GM21360 (cell line): ENCODE results near the gene CLTC.

ENCODE experiments used
- ATAC-seq: cut with Tn5 transposase; IDR thresholded peaks from one replicate; pipeline ENCODE4 v1.9.1; 2021; ENCODE audit warnings: mild to moderate bottlenecking, moderate library complexity; ENCODE audit not compliant: unreplicated experiment

The CLTC gene

DNA sequence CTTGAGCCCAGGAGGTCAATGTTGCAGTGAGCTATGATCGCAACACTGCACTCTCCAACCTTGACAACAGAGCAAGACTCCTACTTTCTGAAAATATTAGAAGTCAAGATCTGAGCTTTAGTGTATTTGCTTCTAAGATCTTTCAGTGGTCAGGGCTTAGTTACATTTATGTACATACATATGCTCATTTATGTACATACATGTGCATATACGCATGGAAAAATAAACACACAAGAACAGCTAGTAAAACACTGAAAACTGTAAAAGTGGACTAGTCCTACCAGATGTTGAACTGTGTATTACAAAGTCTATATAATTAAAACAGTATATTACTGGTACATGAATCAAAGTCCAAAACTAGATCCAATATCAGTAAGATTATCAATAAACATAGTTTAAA lies 59.2 kb downstream of the CLTC start:
- no peak for ATAC-seq

DNA sequence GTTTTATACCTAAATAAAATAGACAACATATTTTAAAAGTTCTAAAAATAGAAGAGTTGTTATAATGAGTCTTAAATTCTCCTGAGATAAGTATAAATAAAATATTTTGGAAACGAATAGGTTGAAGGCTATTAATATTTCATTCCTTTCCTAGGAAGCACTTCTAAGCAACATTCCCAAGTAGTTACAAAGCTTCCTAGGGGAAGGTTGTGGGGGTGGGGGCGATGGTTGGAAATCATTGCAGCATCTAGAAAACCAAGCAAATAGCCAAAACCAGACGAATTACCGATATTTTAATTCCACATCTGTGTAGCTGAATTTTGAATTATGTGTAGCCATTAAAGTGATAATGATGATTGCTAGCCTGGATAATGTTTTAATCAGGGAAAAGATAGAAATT lies 60.6 kb downstream of the CLTC start:
- ATAC-seq = no peak

DNA sequence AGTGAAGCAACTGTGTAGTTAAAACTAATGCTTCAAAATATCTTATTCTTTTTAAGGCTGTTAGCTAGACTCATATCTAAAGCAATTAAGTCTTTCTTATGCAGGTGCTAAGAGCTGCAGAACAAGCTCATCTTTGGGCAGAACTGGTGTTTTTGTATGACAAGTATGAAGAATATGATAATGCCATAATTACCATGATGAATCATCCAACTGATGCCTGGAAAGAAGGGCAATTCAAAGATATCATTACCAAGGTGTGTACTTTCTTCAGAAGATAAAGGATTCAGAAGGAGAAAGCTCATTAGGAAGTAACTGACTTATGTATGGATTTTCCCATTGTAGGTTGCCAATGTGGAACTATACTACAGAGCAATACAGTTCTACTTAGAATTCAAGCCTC lies 63.6 kb downstream of the CLTC start:
- no peak for ATAC-seq

DNA sequence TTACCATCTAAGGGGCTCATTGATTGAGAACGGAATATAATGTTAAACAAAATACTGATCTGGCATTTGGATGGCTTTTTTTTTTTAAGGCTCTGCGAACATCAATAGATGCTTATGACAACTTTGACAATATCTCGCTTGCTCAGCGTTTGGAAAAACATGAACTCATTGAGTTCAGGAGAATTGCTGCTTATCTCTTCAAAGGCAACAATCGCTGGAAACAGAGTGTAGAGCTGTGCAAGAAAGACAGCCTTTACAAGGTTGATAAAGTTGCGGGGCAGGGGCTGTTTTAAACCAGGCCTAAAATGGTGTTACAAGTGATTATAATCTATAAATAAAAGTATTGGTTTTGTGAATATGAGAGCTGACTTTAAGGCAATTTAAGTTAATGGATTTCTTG lies 65.3 kb downstream of the CLTC start:
- ATAC-seq = no peak

DNA sequence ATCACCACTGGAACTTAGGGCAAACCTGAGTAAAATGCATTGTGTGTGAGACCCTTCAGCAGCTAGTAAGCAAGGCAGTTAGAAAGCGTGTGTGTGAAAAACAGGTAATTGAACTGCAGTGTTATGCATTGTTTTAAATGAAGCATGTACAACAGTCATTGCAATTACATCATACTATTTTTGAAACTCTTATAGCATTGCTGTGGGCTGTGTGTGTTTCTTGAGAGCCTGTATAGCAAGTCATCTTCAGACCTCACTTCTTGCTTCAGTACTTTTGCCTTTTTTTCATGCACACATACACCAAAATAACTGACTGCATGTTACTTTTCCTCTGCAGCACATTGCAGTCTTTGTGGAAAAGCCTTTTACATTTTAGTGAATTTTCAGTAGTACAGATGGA lies 68.3 kb downstream of the CLTC start:
- no peak for ATAC-seq

DNA sequence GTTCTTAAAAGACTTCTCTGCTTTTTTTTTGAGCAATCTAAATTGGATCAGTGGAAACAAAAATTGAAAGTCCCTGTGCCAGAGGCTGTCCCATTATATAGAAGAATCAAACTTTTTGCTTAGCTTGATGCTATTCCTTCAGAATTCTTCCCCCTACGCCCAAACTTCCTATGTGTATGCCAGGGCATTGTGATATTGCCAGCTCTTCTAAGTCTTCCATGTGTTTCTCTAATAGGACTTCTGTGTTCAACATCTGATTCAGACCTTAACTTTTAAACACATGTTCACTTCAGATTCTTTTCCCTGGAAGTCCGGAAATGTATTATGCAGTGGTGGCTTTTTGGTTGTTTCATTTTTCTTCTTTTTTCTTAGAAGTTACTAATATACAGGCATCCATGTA lies 68.8 kb downstream of the CLTC start:
- no peak for ATAC-seq

DNA sequence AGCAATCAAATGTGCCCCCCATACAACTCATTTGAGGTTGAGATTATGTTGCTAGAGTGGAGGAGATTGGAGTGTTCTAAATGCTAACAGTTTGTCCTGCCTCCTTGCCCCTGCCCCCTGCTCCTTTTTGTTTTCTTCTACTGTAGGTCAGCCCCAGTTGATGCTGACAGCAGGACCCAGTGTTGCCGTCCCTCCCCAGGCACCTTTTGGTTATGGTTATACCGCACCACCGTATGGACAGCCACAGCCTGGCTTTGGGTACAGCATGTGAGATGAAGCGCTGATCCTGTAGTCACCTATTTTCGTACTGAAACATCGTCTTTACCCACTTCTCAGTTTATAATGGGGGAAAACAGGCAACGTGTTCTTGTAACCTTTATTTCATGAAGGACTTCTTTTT lies 73.9 kb downstream of the CLTC start:
- ATAC-seq = no peak

DNA sequence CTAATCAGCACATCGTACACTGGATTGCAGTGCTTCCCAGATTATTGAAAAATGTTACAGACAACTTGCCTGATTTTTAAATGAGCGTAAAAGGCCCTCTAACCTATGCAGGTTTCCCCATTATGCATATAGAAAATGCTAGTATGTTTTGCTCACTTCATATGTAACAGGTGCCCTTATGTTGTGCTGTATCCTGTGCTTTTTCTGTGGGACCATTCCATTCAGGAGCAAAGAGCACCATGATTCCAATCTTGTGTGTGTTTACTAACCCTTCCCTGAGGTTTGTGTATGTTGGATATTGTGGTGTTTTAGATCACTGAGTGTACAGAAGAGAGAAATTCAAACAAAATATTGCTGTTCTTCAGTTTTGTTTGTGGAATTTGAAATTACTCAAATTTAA lies 74.6 kb downstream of the CLTC start:
- ATAC-seq = no peak

DNA sequence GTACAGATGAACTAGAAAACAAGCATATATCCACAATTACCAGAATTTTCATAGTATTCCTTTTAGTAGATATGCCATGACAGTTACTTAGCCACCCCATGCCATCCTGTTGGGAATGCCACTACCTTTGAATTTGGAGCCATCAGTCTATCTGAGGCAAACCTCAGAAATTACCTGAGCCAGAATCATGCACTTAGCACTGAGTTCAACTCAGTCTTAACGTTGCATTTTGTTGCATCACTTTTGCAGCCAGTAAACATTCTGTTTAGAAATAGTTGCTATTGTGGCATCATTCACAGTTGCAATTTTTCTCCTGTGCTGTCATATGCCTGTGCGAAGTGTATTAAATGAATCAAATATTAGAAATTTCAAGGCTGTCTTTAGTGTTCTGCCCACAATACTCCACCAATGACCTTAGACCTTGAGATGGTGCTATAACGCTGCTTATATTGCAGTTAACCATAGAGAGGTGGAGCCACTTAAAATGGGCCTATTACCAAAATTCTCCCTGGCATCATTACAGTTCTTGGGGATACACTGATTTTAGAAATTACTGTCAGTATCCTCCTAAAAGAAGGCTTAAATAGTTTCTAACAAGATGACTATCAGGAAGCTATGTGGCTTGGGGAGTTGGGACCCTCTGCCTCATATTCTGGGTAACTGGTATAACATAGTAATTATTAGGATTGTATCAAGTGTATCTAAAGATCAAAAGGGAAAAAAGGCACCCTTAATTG lies 76.4 kb downstream of the CLTC start:
- ATAC-seq = no peak

DNA sequence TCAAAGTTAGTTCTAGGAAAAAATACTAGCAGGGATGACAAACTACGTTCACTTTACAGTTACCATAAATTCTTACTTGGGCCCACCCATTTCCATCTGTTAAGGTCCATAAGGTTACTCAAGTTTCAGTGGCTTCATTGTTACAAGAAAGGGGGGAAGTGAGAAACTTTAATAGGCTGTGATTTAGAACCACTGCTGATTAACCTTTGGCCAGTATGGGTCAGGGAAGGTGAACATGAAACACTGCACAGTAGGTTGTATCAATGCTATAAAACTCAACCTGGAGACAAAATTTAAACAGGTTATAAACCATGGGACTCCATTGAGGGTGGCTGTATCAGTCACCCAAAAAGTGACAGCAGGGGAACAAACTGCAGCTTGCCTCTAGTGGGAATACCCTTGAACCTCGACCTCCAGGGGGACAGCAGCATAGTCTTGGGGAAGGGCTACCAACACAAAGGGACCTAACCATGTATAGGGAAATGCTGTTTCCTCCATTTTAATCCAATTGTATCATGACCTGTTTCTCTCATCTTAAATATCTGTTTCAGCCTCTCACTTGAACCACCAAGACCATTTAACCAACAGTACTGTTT lies 77.1 kb downstream of the CLTC start:
- no peak for ATAC-seq

DNA sequence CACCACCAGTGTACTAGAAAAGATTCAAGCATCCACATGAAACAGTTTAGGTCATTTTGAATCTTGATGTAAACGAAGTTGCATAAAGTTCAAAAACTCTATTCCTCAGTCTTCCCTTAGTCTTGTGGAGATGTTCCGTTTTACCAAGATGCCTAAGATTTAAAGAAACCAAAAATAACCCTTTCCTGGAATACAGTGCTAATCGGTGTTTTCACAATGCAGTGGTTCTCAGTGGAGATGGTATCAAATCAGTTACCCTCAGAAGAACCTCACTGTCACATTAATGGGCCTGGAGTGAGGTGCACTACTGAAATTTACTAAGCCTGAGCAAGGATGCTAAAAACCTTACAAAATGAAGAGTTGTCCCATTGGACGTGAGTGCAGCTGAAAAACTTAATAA lies 78.4 kb downstream of the CLTC start:
- no peak for ATAC-seq

DNA sequence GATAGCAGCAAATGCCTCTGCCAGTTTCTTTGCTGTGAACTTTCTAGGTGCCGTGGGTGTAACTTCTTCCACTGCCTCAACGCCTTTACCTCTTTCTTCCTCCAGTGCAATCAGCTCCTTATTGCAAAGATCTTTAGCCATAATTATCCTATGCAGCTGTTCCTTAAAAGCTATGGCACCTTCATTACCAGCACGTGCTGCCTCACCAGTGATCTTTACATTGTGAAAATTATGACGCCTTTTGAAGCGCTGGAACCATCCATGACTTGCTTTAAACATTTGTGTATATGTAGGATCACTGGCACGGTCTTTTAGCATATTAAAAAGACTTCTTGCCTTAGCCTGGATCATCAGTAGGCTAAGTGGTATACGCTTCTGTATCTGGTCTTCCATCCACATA lies 79.5 kb downstream of the CLTC start:
- ATAC-seq = no peak

DNA sequence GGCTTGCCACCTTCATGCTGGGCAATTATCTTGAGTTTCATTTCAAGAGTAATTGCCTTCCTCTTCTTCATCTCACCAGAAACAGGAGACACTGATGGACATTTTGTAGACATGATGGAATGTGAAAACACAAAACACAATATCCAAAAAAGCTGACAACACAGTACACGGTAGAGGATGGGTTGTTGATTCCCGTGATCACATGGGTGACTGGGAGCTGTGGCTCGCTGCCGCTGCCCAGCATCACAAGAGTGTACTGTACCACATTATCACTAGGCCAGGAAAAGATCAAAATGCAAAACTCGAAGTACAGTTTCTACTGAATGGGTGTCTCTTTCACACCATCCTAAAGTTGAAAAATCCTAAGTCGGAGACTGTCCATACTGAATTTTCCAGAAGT lies 80.1 kb downstream of the CLTC start:
- ATAC-seq = no peak

DNA sequence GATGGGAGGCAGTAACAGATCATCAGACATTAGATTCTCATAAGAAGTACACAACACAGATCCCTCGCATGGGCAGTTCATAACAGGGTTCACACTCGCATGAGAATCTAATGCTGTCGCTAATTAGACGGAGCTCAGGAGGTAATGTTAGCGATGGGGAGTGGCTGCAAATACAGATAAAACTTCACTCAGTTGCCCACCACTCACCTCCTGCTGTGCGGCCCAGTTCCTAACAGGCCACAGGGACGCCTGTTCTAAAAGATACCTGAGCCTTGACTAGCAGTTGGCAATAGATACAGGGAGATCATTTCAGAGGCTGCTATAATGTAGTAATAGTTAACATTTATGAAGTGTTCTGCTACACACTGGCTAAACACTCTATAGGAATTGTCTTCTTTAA lies 82.6 kb downstream of the CLTC start:
- no peak for ATAC-seq

DNA sequence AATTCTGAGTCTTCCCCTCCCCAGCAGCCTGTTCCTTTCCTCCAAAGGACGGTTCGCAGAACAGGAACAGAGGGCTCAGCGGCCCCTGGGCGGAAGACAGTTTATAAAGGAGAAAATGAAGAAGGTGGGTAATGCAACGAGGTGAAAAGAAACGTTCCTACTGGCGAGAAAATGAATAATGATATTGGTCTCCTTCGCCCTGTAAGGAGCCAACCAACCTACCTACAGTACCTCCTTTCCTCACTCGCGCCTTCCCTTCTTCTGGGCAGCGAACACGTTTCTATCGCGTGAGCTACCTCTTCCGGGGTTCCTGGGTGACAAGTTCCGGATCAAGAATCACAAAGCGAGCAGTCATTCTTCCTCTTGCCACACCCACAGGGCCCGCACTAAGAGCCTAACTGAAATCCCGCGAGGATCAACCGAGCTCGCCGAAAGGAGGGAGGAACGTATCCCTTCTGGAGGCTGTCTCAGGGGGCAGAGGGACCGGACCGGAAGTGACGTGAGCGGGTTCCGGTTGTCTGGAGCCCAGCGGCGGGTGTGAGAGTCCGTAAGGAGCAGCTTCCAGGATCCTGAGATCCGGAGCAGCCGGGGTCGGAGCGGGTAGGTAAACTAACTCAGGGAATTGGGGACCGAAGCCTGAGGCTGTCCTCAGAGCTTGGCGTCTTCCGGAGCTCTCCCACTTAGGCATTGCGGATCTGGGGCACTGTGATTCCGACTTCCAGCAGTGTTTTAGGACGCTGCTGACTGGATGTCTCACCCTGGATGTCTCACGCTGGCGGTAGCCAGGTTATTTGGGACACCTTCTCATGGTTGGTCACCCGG lies 87.7 kb downstream of the CLTC start, which contains the start of the genes PTRH2 and VMP1:
Gene PTRH2 (minus strand): TSS at position 282 of the 822 bp plus-strand sequence. CDS start 9,452 bp downstream, outside the sequence.
Gene VMP1 (plus strand): TSS at position 506 of the 822 bp plus-strand sequence. CDS start 23,793 bp downstream, outside the sequence.
- ATAC-seq = peak; percentile 95

DNA sequence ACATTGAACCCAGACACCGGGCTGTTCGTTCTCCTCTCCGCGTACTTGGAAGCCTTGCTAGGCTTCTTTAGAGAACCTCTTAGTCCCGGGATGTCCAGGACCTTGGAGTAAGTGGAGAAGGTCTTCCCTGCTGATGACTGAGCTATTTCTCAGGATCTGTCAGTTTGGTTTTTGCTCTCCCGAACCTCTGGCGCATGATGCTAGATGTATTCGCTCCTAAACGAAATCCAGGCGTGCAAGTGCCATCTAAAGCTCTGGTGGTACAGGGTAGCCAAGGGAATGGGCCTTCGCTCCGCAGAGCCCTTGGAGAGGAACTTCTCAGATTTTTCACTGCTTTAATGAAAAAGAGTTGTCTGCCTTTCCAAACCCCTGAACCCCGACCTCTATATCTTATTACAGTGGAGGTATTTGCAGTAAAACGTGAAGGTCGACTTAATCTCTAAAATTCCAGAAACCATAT lies 88.3 kb downstream of the CLTC start:
- ATAC-seq = no peak

DNA sequence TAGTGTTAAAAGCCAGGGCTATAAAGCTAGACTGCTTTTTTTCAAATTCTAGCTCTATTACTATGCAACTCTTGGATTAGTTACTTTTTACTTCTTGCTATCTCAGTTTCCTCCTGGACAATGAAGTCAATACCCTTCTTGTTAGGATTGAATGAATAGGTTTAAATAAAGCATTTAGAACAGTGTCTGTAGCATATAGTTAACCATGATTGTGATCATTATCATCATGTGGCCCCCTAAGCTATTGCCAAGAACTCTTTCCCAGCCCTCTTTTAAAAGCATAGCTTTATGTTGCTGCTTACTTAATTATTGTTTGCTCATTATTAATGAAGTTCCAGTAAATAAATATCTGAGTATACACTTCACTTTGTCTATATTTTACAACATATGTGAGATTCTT lies 92.2 kb downstream of the CLTC start:
- no peak for ATAC-seq

DNA sequence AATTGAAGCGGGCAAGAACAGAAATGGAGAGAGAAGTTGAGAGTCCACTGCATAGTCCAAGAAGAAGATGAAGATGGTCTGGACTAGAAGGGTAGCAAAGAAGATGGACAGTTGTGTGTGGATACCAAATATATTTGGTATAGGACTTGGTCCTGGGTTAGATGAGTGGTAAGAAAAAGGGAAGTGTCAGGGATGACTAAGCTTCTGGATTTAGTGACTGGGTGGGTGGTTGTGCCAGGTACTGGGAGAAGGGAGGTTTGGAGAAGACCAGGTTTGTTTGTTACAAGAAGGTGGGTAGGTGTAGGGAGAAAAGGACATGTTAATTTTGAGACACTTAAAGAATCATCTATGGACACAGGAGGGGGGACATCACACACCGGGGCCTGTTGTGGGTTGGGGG lies 93.2 kb downstream of the CLTC start:
- no peak for ATAC-seq

DNA sequence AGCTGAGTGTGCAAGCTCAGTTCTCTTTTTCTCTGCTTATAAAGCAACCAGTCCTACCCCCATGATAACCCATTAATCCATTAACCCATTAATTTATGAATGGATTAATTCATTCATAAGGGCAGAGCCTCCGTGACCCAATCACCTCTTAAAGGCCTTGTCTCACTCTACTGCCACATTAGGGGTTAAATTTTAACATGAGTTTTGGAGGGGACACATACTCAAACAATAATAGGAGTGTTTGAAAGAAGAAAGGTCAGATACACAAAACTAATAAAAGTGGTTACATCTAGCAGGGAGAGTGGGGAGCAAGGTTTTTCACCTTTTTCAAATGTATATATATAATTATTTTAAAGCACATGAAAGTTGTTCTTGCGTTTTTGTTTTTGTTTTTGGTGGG lies 94.6 kb downstream of the CLTC start:
- no peak for ATAC-seq

DNA sequence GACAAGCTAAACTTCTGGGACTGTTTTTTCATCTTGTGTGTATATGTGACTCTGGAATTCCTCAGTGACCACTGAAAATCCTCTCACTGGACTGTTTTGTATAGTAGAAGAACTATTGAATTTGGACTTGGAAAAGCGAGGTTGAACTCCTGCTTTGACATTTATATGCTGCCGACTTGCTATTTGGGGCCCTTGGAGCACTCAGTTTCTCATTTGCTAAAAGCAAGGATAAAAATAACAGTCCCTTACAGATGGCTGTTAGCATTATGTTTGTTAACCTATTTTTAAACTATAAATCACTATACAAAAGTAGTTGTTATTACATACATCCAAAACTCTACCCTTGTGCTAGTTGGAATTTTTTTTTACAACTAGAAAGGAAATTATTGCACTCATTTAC lies 96.7 kb downstream of the CLTC start:
- no peak for ATAC-seq

DNA sequence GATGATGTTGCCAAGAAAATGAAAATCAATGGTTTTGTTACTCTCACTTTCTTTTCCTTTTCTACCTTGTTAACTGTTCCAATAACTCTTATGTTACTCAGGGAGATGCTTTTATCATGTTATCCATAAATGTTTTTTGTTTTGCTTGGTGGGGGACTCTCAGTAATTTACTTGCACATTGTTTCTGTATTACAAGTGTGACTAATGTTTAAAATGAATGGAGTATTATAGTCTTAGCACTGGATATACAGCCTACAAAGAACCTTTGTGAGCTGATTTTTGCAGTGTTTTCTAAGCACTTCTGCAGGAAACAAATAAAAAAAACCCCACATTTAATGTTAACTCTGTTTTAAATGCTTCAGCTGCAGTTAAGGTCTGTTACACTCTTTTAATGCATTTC lies 99.8 kb downstream of the CLTC start:
- ATAC-seq = no peak

DNA sequence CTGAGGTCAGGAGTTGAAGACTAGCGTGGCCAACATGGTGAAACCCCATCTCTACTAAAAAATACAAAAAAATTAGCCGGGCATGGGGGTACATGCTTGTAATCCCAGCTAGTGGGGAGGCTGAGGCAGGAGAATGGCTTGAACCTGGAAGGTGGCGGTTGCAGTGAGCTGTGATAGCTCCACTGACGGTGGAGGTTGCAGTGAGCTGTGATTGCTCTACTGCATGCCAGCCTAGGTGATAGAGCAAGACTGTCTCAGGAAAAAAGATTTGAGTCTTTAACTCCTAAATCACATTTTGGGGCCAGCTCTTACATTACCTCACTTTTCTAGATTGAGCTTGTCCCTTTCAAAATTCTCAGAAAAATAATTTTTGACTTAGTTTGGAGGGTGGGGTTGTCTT lies 102.9 kb downstream of the CLTC start:
- ATAC-seq = no peak
